ENCODE results near the gene PCDHGB6.
A peak's percentile ranks its signal among the peaks of the same experiment; 100 is the strongest.
"Not testable (repeated sequence)": the region's sequence is repeated elsewhere in the genome, so short reads cannot be mapped to it uniquely, and the experiment has no call there.

The PCDHGB6 gene

GRCh38 chr5:141382469-141383294 lies 25.1 kb upstream of the PCDHGB6 start, which contains the start of gene PCDHGA7:
PCDHGA7 (plus strand) TSS chr5:141382742; CDS start chr5:141382900, 158 bp downstream.
- in situ Hi-C loops (cut with MboI; ENCODE audit: low sequenced_read_pairs, unreplicated experiment) = no loop called here

GRCh38 chr5:141383345-141383744 lies 24.5 kb upstream of the PCDHGB6 start:
- DNase-seq (ENCODE audit: low spot score) = no peak
- in situ Hi-C loops (cut with MboI; ENCODE audit: low sequenced_read_pairs, unreplicated experiment) = no loop called here
- no peak for TF ChIP-seq CTCF (IDR thresholded peaks at IDR 0.05; ENCODE audit: borderline replicate concordance, control extremely low read depth, extremely low read depth, insufficient read depth, missing control alignments)

More at GRCh38 chr5:141382469-141383294, 25.1 kb upstream of the PCDHGB6 start, which contains the start of gene PCDHGA7:
- no peak for TF ChIP-seq CTCF (IDR thresholded peaks at IDR 0.05; ENCODE audit: borderline replicate concordance, control extremely low read depth, extremely low read depth, insufficient read depth, missing control alignments)
- peak; percentile 48 for DNase-seq (ENCODE audit: low spot score)

GRCh38 chr5:141384471-141385267 lies 23.2 kb upstream of the PCDHGB6 start:
- in situ Hi-C loops (cut with MboI; ENCODE audit: low sequenced_read_pairs, unreplicated experiment) = no loop called here
- TF ChIP-seq CTCF (IDR thresholded peaks at IDR 0.05; ENCODE audit: borderline replicate concordance, control extremely low read depth, extremely low read depth, insufficient read depth, missing control alignments) = no peak
- no peak for DNase-seq (ENCODE audit: low spot score)

DNA sequence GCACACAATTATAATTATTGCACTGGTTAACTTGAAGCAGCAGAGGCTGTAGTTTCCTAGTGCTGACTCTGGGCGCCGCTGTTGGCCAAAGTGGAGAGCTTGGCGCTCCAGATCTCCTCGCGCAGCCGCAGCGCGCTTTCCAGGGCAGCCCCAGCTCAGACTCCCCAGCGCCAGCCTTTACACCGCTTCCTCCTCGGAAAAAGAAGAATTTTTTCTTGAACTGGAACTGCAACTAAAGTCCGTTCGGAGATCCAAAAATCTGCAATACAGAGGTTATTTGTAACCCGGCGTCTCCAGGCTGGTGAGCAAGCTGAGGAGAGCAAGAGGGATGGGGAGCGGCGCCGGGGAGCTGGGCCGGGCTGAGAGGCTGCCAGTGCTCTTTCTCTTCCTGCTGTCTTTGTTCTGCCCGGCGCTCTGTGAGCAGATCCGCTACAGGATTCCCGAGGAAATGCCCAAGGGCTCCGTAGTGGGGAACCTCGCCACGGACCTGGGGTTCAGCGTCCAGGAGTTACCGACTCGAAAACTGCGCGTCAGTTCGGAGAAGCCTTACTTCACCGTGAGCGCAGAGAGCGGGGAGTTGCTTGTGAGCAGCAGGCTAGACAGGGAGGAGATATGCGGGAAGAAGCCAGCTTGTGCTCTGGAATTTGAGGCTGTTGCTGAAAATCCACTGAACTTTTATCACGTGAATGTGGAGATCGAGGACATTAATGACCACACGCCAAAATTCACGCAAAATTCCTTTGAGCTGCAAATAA lies 20.1 kb upstream of the PCDHGB6 start, which contains the start of gene PCDHGB4:
Gene PCDHGB4, plus strand, starts transcription at position 142 of the 755 bp plus-strand sequence. Its CDS starts 187 bp downstream, at position 329.
- DNase-seq (ENCODE audit: low spot score); in situ Hi-C loops (cut with MboI; ENCODE audit: low sequenced_read_pairs, unreplicated experiment): not testable (repeated sequence)
- TF ChIP-seq CTCF (IDR thresholded peaks at IDR 0.05; ENCODE audit: borderline replicate concordance, control extremely low read depth, extremely low read depth, insufficient read depth, missing control alignments) = peak; percentile 57

DNA sequence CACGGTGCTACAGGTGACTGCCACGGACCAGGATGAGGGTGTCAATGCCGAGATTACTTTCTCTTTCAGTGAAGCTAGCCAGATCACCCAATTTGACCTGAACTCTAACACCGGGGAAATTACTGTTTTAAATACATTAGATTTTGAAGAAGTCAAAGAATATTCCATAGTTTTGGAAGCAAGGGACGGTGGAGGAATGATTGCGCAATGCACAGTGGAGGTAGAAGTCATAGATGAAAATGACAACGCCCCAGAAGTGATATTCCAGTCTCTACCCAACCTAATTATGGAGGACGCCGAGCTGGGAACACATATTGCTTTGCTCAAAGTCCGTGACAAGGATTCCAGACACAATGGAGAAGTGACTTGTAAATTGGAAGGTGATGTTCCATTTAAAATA lies 19.2 kb upstream of the PCDHGB6 start:
- no peak for TF ChIP-seq CTCF (IDR thresholded peaks at IDR 0.05; ENCODE audit: borderline replicate concordance, control extremely low read depth, extremely low read depth, insufficient read depth, missing control alignments)
- no peak for DNase-seq (ENCODE audit: low spot score)
- in situ Hi-C loops (cut with MboI; ENCODE audit: low sequenced_read_pairs, unreplicated experiment) = no loop called here
